H9 (cell line): ENCODE results near the gene CHORDC1. TPM values are rescaled to one million over a fixed set of nuclear protein-coding genes. Genes with fewer than 3 reads are reported as not detected.

Source experiments
- DNase-seq: peaks from one replicate; pipeline ENCODE4 v3.0.0-alpha.2; 2017
- H2AFZ ChIP-seq: one replicate; pipeline ENCODE4 v1.6.1; 2013; ENCODE audit warnings: mild to moderate bottlenecking, low read length, control low read depth, moderate library complexity
- H2AK5ac ChIP-seq: 2 replicates; pipeline ENCODE4 v1.6.1; 2013; ENCODE audit warnings: low read length, control low read depth, mixed read lengths; ENCODE audit not compliant: insufficient read length
- H2BK120ac ChIP-seq: one replicate; pipeline ENCODE4 v1.6.1; 2013; ENCODE audit warnings: low read depth, mild to moderate bottlenecking, low read length, control low read depth, inconsistent platforms; ENCODE audit not compliant: poor library complexity, severe bottlenecking
- H2BK12ac ChIP-seq: 2 replicates; pipeline ENCODE4 v1.6.1; 2013; ENCODE audit warnings: low read length, control low read depth, mixed read lengths, low read depth; ENCODE audit not compliant: insufficient read length
- H2BK15ac ChIP-seq: 2 replicates; pipeline ENCODE4 v1.6.1; 2013; ENCODE audit warnings: low read depth, low read length, control low read depth
- H2BK20ac ChIP-seq: one replicate; pipeline ENCODE4 v1.6.1; 2013; ENCODE audit warnings: low read depth, mild to moderate bottlenecking, low read length, control low read depth, inconsistent platforms; ENCODE audit not compliant: poor library complexity, severe bottlenecking
- H2BK5ac ChIP-seq: 2 replicates; pipeline ENCODE4 v1.6.1; 2013; ENCODE audit warnings: low read length, control low read depth, mixed read lengths; ENCODE audit not compliant: insufficient read length
- H3K14ac ChIP-seq: 2 replicates; pipeline ENCODE4 v1.6.1; 2013; ENCODE audit warnings: low read length, control low read depth; ENCODE audit not compliant: insufficient read depth
- H3K18ac ChIP-seq: 2 replicates; pipeline ENCODE4 v1.6.1; 2013; ENCODE audit warnings: low read depth, mild to moderate bottlenecking, mixed read lengths, low read length, control low read depth; ENCODE audit not compliant: insufficient read length
- H3K23ac ChIP-seq: 2 replicates; pipeline ENCODE4 v1.6.1; 2013; ENCODE audit warnings: low read length, control low read depth, mixed read lengths, low read depth; ENCODE audit not compliant: insufficient read length
- H3K23me2 ChIP-seq: 2 replicates; pipeline ENCODE4 v1.6.1; 2013; ENCODE audit warnings: low read depth, mild to moderate bottlenecking, mixed read lengths, low read length, control low read depth; ENCODE audit not compliant: insufficient read length, poor library complexity, severe bottlenecking
- H3K27ac ChIP-seq: 2 replicates; pipeline ENCODE4 v1.5.1; 2013; ENCODE audit warnings: low read length, control low read depth, mixed read lengths, low read depth; ENCODE audit not compliant: insufficient read length
- H3K27me3 ChIP-seq: 2 replicates; pipeline ENCODE4 v1.6.1; 2013; ENCODE audit warnings: low read length, control low read depth, inconsistent platforms; ENCODE audit not compliant: insufficient read depth
- H3K4ac ChIP-seq: 2 replicates; pipeline ENCODE4 v1.6.1; 2013; ENCODE audit warnings: low read depth, mild to moderate bottlenecking, control low read depth, inconsistent platforms, low read length, moderate library complexity
- H3K4me1 ChIP-seq: 2 replicates; pipeline ENCODE4 v1.6.1; 2013; ENCODE audit warnings: low read length, control low read depth, inconsistent platforms; ENCODE audit not compliant: insufficient read depth
- H3K4me2 ChIP-seq: 2 replicates; pipeline ENCODE4 v1.6.1; 2013; ENCODE audit warnings: low read length, control low read depth, mixed read lengths; ENCODE audit not compliant: insufficient read length, insufficient read depth
- H3K56ac ChIP-seq: 2 replicates; pipeline ENCODE4 v1.6.1; 2013; ENCODE audit warnings: low read depth, mild to moderate bottlenecking, mixed read lengths, low read length, control low read depth; ENCODE audit not compliant: insufficient read length
- H3K79me1 ChIP-seq: 2 replicates; pipeline ENCODE4 v1.6.1; 2013; ENCODE audit warnings: low read depth, mild to moderate bottlenecking, moderate library complexity, low read length, control low read depth, inconsistent platforms; ENCODE audit not compliant: insufficient read depth, poor library complexity, severe bottlenecking
- H3K79me2 ChIP-seq: 2 replicates; pipeline ENCODE4 v1.6.1; 2013; ENCODE audit warnings: low read length, control low read depth, inconsistent platforms; ENCODE audit not compliant: insufficient read depth
- H3K9ac ChIP-seq: 2 replicates; pipeline ENCODE4 v1.6.1; 2013; ENCODE audit warnings: low read length, control low read depth, mixed read lengths; ENCODE audit not compliant: insufficient read length; ENCODE audit errors: extremely low read depth
- H3K9me3 ChIP-seq: one replicate; pipeline ENCODE4 v1.6.1; 2013; ENCODE audit warnings: low read depth, low read length, inconsistent platforms; ENCODE audit not compliant: control insufficient read depth
- H3T11ph ChIP-seq: one replicate; pipeline ENCODE4 v1.6.1; 2013; ENCODE audit warnings: mild to moderate bottlenecking, low read length, control low read depth, inconsistent platforms
- H4K20me1 ChIP-seq: one replicate; pipeline ENCODE4 v1.6.1; 2013; ENCODE audit not compliant: control insufficient read depth, insufficient read length, insufficient read depth
- H4K5ac ChIP-seq: 2 replicates; pipeline ENCODE4 v1.6.1; 2013; ENCODE audit warnings: low read depth, mild to moderate bottlenecking, mixed read lengths, low read length, control low read depth; ENCODE audit not compliant: insufficient read length
- H4K8ac ChIP-seq: replicated peaks from 2 replicates; pipeline ENCODE4 v1.6.1; 2013; ENCODE audit warnings: low read length, control low read depth, mixed read lengths, low read depth; ENCODE audit not compliant: insufficient read length
- H4K91ac ChIP-seq: 2 replicates; pipeline ENCODE4 v1.6.1; 2013; ENCODE audit warnings: low read depth, mild to moderate bottlenecking, moderate library complexity, mixed read lengths, low read length, control low read depth; ENCODE audit not compliant: insufficient read length
- H3K27ac Mint-ChIP-seq, 3 experiments: 2 replicates in 2 of 3; 3 replicates in 1 of 3; pipeline ENCODE4 v1.8.0; 2020 to 2021; ENCODE audit warnings: mixed read lengths in 3 of 3, mild to moderate bottlenecking in 1 of 3, moderate library complexity in 1 of 3
- H3K27me3 Mint-ChIP-seq: 2 replicates; pipeline ENCODE4 v1.8.0; 2021; ENCODE audit warnings: low read depth, mild to moderate bottlenecking, moderate library complexity, mixed read lengths
- H3K36me3 Mint-ChIP-seq, 3 experiments: 2 replicates in 2 of 3; 3 replicates in 1 of 3; pipeline ENCODE4 v1.8.0; 2020 to 2021; ENCODE audit warnings: low read depth in 3 of 3, mixed read lengths in 3 of 3; ENCODE audit not compliant: insufficient read depth in 1 of 3
- H3K4me1 Mint-ChIP-seq, 2 experiments: 2 replicates each; pipeline ENCODE4 v1.8.0; 2020; ENCODE audit warnings: mixed read lengths in 2 of 2
- H3K4me3 Mint-ChIP-seq, 2 experiments: 2 replicates in 1 of 2; 3 replicates in 1 of 2; pipeline ENCODE4 v1.8.0; 2020 to 2021; ENCODE audit warnings: mild to moderate bottlenecking in 2 of 2, mixed read lengths in 2 of 2, moderate library complexity in 1 of 2
- H3K9me3 Mint-ChIP-seq, 2 experiments: 2 replicates in 1 of 2; 3 replicates in 1 of 2; pipeline ENCODE4 v1.8.0; 2020; ENCODE audit warnings: mild to moderate bottlenecking in 2 of 2, mixed read lengths in 2 of 2, moderate library complexity in 1 of 2
- WGBS: extraction: QIAGEN DNeasy Blood & Tissue Kit; methylation state at CpG from one replicate; pipeline ENCODE4 v1.1.7; 2013; ENCODE audit warnings: missing lambda C conversion rate, low lambda C conversion rate, mixed read lengths; ENCODE audit not compliant: insufficient read length; ENCODE audit errors: extremely low coverage; 5-methylcytosine and 5-hydroxymethylcytosine counted together
- total RNA-seq: library from RNA; stranded (reverse); gene quantifications from 2 replicates; pipeline ENCODE4 v1.2.1, GENCODE V29; 2021
- TF ChIP-seq, protein P1 (sequence below): fragments of 200-600 bp; sonication (generic); conservative IDR thresholded peaks from 3 replicates; pipeline ENCODE4 v1.8.0; 2021; ENCODE audit warnings: antibody characterized with exemption, mild to moderate bottlenecking

CHORDC1 gene
- total RNA-seq, 1 experiment from 2014 or later: 77.7 TPM

GRCh38 chr11:90189011-90189410 is 33.8 kb downstream of the CHORDC1 start:
- H4K20me1 ChIP-seq: no peaks in the 10 kb centered on the region
- H2BK12ac ChIP-seq: no peak overlapping the region
- Mint-ChIP-seq H3K9me3 (no peaks in the 10 kb centered on the region), H3K36me3 (peaks cover 5 to 15% (median 6%) of the 10 kb centered on the region in 3 experiments), H3K27ac (peak overlapping the region in 2 of 3 experiments; percentile 65 to 89; a peak in 2 of 7 replicates), H3K27me3 (no peaks in the 10 kb centered on the region), H3K4me1 (peaks cover 5 to 8% of the 10 kb centered on the region in 2 experiments), H3K4me3 (no peak overlapping the region)
- WGBS: no CpG with 5 or more reads among the region's 2 CpGs
- H2BK15ac ChIP-seq: no peak overlapping the region
- no peak overlapping the region for H3K14ac ChIP-seq
- no peak overlapping the region for H3K18ac ChIP-seq
- no peak overlapping the region for H3T11ph ChIP-seq
- H3K27me3 ChIP-seq: no peaks in the 10 kb centered on the region
- H3K79me2 ChIP-seq: no peaks in the 10 kb centered on the region
- no peak overlapping the region for H3K9ac ChIP-seq
- no peak overlapping the region for H2BK5ac ChIP-seq
- H2AK5ac ChIP-seq: no peak overlapping the region
- no peak overlapping the region for H2BK120ac ChIP-seq
- no peak overlapping the region for H3K27ac ChIP-seq
- no peak overlapping the region for H2AFZ ChIP-seq
- H3K9me3 ChIP-seq: no peaks in the 10 kb centered on the region
- H3K4me2 ChIP-seq: no peak overlapping the region
- H4K91ac ChIP-seq: no peak overlapping the region
- H2BK20ac ChIP-seq: no peak overlapping the region
- H4K5ac ChIP-seq: no peak overlapping the region
- H3K23ac ChIP-seq: no peak overlapping the region
- no peak overlapping the region for H4K8ac ChIP-seq
- H3K79me1 ChIP-seq: no peaks in the 10 kb centered on the region
- no peak overlapping the region for H3K4ac ChIP-seq
- no peak for DNase-seq
- no peak overlapping the region for H3K56ac ChIP-seq
- TF ChIP-seq, protein P1, sequence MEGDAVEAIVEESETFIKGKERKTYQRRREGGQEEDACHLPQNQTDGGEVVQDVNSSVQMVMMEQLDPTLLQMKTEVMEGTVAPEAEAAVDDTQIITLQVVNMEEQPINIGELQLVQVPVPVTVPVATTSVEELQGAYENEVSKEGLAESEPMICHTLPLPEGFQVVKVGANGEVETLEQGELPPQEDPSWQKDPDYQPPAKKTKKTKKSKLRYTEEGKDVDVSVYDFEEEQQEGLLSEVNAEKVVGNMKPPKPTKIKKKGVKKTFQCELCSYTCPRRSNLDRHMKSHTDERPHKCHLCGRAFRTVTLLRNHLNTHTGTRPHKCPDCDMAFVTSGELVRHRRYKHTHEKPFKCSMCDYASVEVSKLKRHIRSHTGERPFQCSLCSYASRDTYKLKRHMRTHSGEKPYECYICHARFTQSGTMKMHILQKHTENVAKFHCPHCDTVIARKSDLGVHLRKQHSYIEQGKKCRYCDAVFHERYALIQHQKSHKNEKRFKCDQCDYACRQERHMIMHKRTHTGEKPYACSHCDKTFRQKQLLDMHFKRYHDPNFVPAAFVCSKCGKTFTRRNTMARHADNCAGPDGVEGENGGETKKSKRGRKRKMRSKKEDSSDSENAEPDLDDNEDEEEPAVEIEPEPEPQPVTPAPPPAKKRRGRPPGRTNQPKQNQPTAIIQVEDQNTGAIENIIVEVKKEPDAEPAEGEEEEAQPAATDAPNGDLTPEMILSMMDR: no peak
- peaks cover 2% of the 10 kb centered on the region; the same call in 1 of the 2 replicates for H3K4me1 ChIP-seq
- H3K23me2 ChIP-seq: no peaks in the 10 kb centered on the region
